ENCODE results near the gene RGS6. TPM values are rescaled to one million over a fixed set of nuclear protein-coding genes. Genes with fewer than 3 reads are reported as not detected.

RGS6 gene
- total and polyA plus RNA-seq, 2 donors (not counting 1 experiment from before 2014, with no cell fraction given), result not detected

GRCh38 chr14:71988476-71988875 is 56.2 kb downstream of the RGS6 start:
- DNase-seq (ENCODE audit: low read depth in 2 of 2), result no peak
- Histone ChIP-seq H3K9me3 (ENCODE audit: control insufficient read depth, insufficient read depth, low read depth, low read length) (no peaks in the 10 kb centered on the region), H4K20me1 (ENCODE audit: control insufficient read depth, extremely low read depth, insufficient read depth, low read length) (no peaks in the 10 kb centered on the region), H3K4me3 (replicated peaks in 1 of 4; ENCODE audit: control extremely low read depth in 1 of 4, insufficient read depth in 1 of 4, low read depth in 3 of 4, low read length in 4 of 4) (no peak overlapping the region), H3K27ac (ENCODE audit: insufficient read depth, low read length) (no peak overlapping the region), H3K79me2 (ENCODE audit: control insufficient read depth, insufficient read depth, low read length) (no peaks in the 10 kb centered on the region), H3K4me1 (ENCODE audit: control insufficient read depth, extremely low read depth, insufficient read depth, low read length) (no peaks in the 10 kb centered on the region), H3K36me3 (ENCODE audit: control insufficient read depth, insufficient read depth, low read length) (no peaks in the 10 kb centered on the region), H3K4me2 (ENCODE audit: extremely low read depth, insufficient read depth, low read length) (no peak overlapping the region), H3K9ac (ENCODE audit: insufficient read depth, low read length) (no peak overlapping the region), H3K27me3 (ENCODE audit: control insufficient read depth, insufficient read depth, low read length) (no peaks in the 10 kb centered on the region), H2AFZ (ENCODE audit: low read length) (no peak overlapping the region)
- TF ChIP-seq EZH2 (IDR thresholded peaks at IDR 0.05; ENCODE audit: low read length, missing control alignments) (no peak), CTCF (conservative IDR thresholded peaks at IDR 0.05 in 1 of 2, IDR thresholded peaks at IDR 0.05 in 1 of 2; ENCODE audit: low read depth in 1 of 2, low read length in 2 of 2) (no peak)

GRCh38 chr14:71988939-71989338 is 56.7 kb downstream of the RGS6 start:
- Histone ChIP-seq H3K4me3 (replicated peaks in 1 of 4; ENCODE audit: control extremely low read depth in 1 of 4, insufficient read depth in 1 of 4, low read depth in 3 of 4, low read length in 4 of 4) (no peak overlapping the region), H3K9ac (ENCODE audit: insufficient read depth, low read length) (no peak overlapping the region), H3K9me3 (ENCODE audit: control insufficient read depth, insufficient read depth, low read depth, low read length) (no peaks in the 10 kb centered on the region), H3K4me2 (ENCODE audit: extremely low read depth, insufficient read depth, low read length) (no peak overlapping the region), H4K20me1 (ENCODE audit: control insufficient read depth, extremely low read depth, insufficient read depth, low read length) (no peaks in the 10 kb centered on the region), H3K27me3 (ENCODE audit: control insufficient read depth, insufficient read depth, low read length) (no peaks in the 10 kb centered on the region), H3K4me1 (ENCODE audit: control insufficient read depth, extremely low read depth, insufficient read depth, low read length) (no peaks in the 10 kb centered on the region), H3K27ac (ENCODE audit: insufficient read depth, low read length) (no peak overlapping the region), H3K36me3 (ENCODE audit: control insufficient read depth, insufficient read depth, low read length) (no peaks in the 10 kb centered on the region), H3K79me2 (ENCODE audit: control insufficient read depth, insufficient read depth, low read length) (no peaks in the 10 kb centered on the region), H2AFZ (ENCODE audit: low read length) (no peak overlapping the region)
- no peak for DNase-seq (ENCODE audit: low read depth in 2 of 2)
- TF ChIP-seq CTCF (conservative IDR thresholded peaks at IDR 0.05 in 1 of 2, IDR thresholded peaks at IDR 0.05 in 1 of 2; ENCODE audit: low read depth in 1 of 2, low read length in 2 of 2) (no peak), EZH2 (IDR thresholded peaks at IDR 0.05; ENCODE audit: low read length, missing control alignments) (no peak)

- H3K27ac ChIP-seq (ENCODE audit: insufficient read depth, low read length), result no peak overlapping the region
- no peak overlapping the region for H3K4me2 ChIP-seq (ENCODE audit: extremely low read depth, insufficient read depth, low read length)
- no peaks in the 10 kb centered on the region for H4K20me1 ChIP-seq (ENCODE audit: control insufficient read depth, extremely low read depth, insufficient read depth, low read length)
- H2AFZ ChIP-seq (ENCODE audit: low read length), result no peak overlapping the region
- DNase-seq (ENCODE audit: low read depth in 2 of 2), result no peak
- TF ChIP-seq CTCF (conservative IDR thresholded peaks at IDR 0.05 in 1 of 2, IDR thresholded peaks at IDR 0.05 in 1 of 2; ENCODE audit: low read depth in 1 of 2, low read length in 2 of 2) (no peak), EZH2 (IDR thresholded peaks at IDR 0.05; ENCODE audit: low read length, missing control alignments) (no peak)
- H3K9ac ChIP-seq (ENCODE audit: insufficient read depth, low read length), result no peak overlapping the region
- H3K27me3 ChIP-seq (ENCODE audit: control insufficient read depth, insufficient read depth, low read length), result no peaks in the 10 kb centered on the region
- no peak overlapping the region for H3K4me3 ChIP-seq (replicated peaks in 1 of 4; ENCODE audit: control extremely low read depth in 1 of 4, insufficient read depth in 1 of 4, low read depth in 3 of 4, low read length in 4 of 4)
- no peaks in the 10 kb centered on the region for H3K9me3 ChIP-seq (ENCODE audit: control insufficient read depth, insufficient read depth, low read depth, low read length)
- H3K36me3 ChIP-seq (ENCODE audit: control insufficient read depth, insufficient read depth, low read length), result no peaks in the 10 kb centered on the region
- H3K79me2 ChIP-seq (ENCODE audit: control insufficient read depth, insufficient read depth, low read length), result no peaks in the 10 kb centered on the region
- no peaks in the 10 kb centered on the region for H3K4me1 ChIP-seq (ENCODE audit: control insufficient read depth, extremely low read depth, insufficient read depth, low read length)
Observed at GRCh38 chr14:71994416-71994815, 62.2 kb downstream of the RGS6 start.

Data from fibroblast of lung (primary cell).